HepG2 (cell line): ENCODE measurements around the gene TP53TG5. TPM values are rescaled to one million over a fixed set of nuclear protein-coding genes. Genes with fewer than 3 reads are reported as not detected.

Experiments
- ATAC-seq: fragments of 200-7000 bp; cut with Tn5 transposase; 3 replicates; pipeline ENCODE4 v1.9.1; 2020; ENCODE audit warnings: mild to moderate bottlenecking, moderate library complexity
- BruUV-seq: library from RNA; stranded (reverse); fragments of 400-500 nt; replicated peaks from 2 replicates; lab custom pipeline; 2021; lab: Mats Ljungman, UMichigan
- CTCF ChIA-PET: fragments of 300-600 bp; formaldehyde crosslinking; extraction: SDS; loops from one replicate; lab custom pipeline; 2021; ENCODE audit warnings: low total read pairs, inconsistent platforms, low intra/inter-chr PET ratio; lab: Yijun Ruan, JAX
- POLR2A ChIA-PET: fragments of 350-600 bp; sonication (Branson Sonifier 250); formaldehyde crosslinking; loops from one replicate; lab custom pipeline; 2020; ENCODE audit warnings: antibody characterized with exemption, inconsistent platforms; lab: Yijun Ruan, JAX
- DNase-seq: peaks from one replicate; pipeline ENCODE4 v3.0.0-alpha.2; 2015; ENCODE audit warnings: low spot score
- FAIRE-seq: peaks from 3 replicates; lab custom pipeline; 2011; peaks lifted over from hg19 to GRCh38; lab: Jason Lieb, UNC
- H2AFZ ChIP-seq: one replicate; pipeline ENCODE4 v1.6.1; 2011; ENCODE audit warnings: low read length, inconsistent platforms
- H3K27ac ChIP-seq: fragments of 300-600 bp; 3 replicates; pipeline ENCODE4 v1.8.0; 2011; ENCODE audit warnings: mixed run types, mild to moderate bottlenecking, mixed read lengths, low read length, inconsistent platforms; ENCODE audit not compliant: insufficient read depth; ENCODE audit errors: extremely low read length
- H3K27me3 ChIP-seq, 2 experiments: fragments of 200-600 bp in 1 of 2; 2 replicates in 1 of 2; 3 replicates in 1 of 2; pipeline versions ENCODE4 v1.6.0 to v1.8.0; 2011; ENCODE audit warnings: low read length in 2 of 2, mild to moderate bottlenecking in 2 of 2, moderate library complexity in 2 of 2, inconsistent platforms in 1 of 2; ENCODE audit not compliant: insufficient read depth in 2 of 2, control insufficient read depth in 1 of 2
- H3K36me3 ChIP-seq, 2 experiments: fragments of 200-600 bp in 1 of 2; replicated peaks in 1 of 2; 2 replicates in 1 of 2; 3 replicates in 1 of 2; pipeline versions ENCODE4 v1.5.1 to v1.8.0; 2011; ENCODE audit warnings: low read length in 2 of 2, inconsistent platforms in 1 of 2; ENCODE audit not compliant: insufficient read depth in 2 of 2, control insufficient read depth in 1 of 2
- H3K4me1 ChIP-seq: 2 replicates; pipeline ENCODE4 v1.5.1; 2012; ENCODE audit warnings: low read length, inconsistent platforms; ENCODE audit not compliant: insufficient read depth
- H3K4me2 ChIP-seq: 2 replicates; pipeline ENCODE4 v1.6.0; 2011; ENCODE audit warnings: low read depth, low read length, inconsistent platforms
- H3K4me3 ChIP-seq, 3 experiments: fragments of 200-600 bp in 1 of 3; sonication (generic), shearing (Covaris generic) in 1 of 3; replicated peaks in 1 of 3; 2 replicates each; pipeline ENCODE4 v1.5.1; 2011 to 2016; ENCODE audit warnings: low read length in 3 of 3, inconsistent platforms in 2 of 3, low read depth in 2 of 3, mild to moderate bottlenecking in 2 of 3, control low read depth in 1 of 3, mixed read lengths in 1 of 3; ENCODE audit not compliant: insufficient read depth in 1 of 3
- H3K79me2 ChIP-seq: one replicate; pipeline ENCODE4 v1.6.1; 2011; ENCODE audit warnings: low read length, inconsistent platforms; ENCODE audit not compliant: insufficient read depth
- H3K9ac ChIP-seq: 2 replicates; pipeline ENCODE4 v1.6.0; 2011; ENCODE audit warnings: mild to moderate bottlenecking, low read depth, low read length, inconsistent platforms; ENCODE audit not compliant: insufficient read depth
- H3K9me3 ChIP-seq: 2 replicates; pipeline ENCODE4 v1.5.1; 2012; ENCODE audit warnings: mild to moderate bottlenecking, low read length
- H4K20me1 ChIP-seq: 2 replicates; pipeline ENCODE4 v1.6.0; 2011; ENCODE audit warnings: inconsistent platforms, mild to moderate bottlenecking, low read length, moderate library complexity; ENCODE audit not compliant: insufficient read depth
- FOSL2 ChIP-seq: sonication (generic); formaldehyde crosslinking; IDR thresholded peaks from 2 replicates; pipeline ENCODE4 v1.4.0; 2020; ENCODE audit warnings: missing genetic modification reagents
- FOXK2 ChIP-seq: fragments of 450-650 bp; IDR thresholded peaks from 2 replicates; pipeline ENCODE4 v1.6.1; 2016
- MYNN ChIP-seq: sonication (generic); formaldehyde crosslinking; IDR thresholded peaks from 2 replicates; pipeline ENCODE4 v1.4.0; 2020; ENCODE audit warnings: mild to moderate bottlenecking, low read depth, missing genetic modification reagents
- SRSF9 ChIP-seq: fragments of 200-400 bp; formaldehyde crosslinking; IDR thresholded peaks from 2 replicates; pipeline ENCODE4 v1.6.1; 2018; ENCODE audit warnings: borderline replicate concordance, mild to moderate bottlenecking, low read depth, low read length; ENCODE audit not compliant: insufficient read depth, poor library complexity, severe bottlenecking
- ZBTB1 ChIP-seq: sonication (generic); formaldehyde crosslinking; IDR thresholded peaks from 2 replicates; pipeline ENCODE4 v1.4.0; 2020; ENCODE audit warnings: missing genetic modification reagents, borderline replicate concordance
- ZMAT3 ChIP-seq: sonication (generic); formaldehyde crosslinking; conservative IDR thresholded peaks from 2 replicates; pipeline ENCODE4 v1.7.0; 2021; ENCODE audit warnings: missing genetic modification reagents
- ZNF607 ChIP-seq: sonication (generic); formaldehyde crosslinking; IDR thresholded peaks from 2 replicates; pipeline ENCODE4 v1.5.1; 2020; ENCODE audit warnings: missing genetic modification reagents, mild to moderate bottlenecking, borderline replicate concordance
- WGBS: methylation state at CpG from one replicate; pipeline ENCODE4 v1.1.6; 2017; ENCODE audit warnings: low lambda C conversion rate; 5-methylcytosine and 5-hydroxymethylcytosine counted together
- in situ Hi-C: cut with HindIII; loops from 2 replicates; pipeline ENCODE4 v1.10.0; 2017; ENCODE audit warnings: low pct_unique_long_range_greater_than_20kb; ENCODE audit not compliant: extremely low pct_ligation_motif_present
- intact Hi-C: fragments of 100-400 bp; cut with micrococcal nuclease; formaldehyde crosslinking; loops from one replicate; pipeline ENCODE4 v1.10.0; 2022; ENCODE audit not compliant: unreplicated experiment
- polyA plus RNA-seq, 8 experiments: library from polyadenylated mRNA; depleted of rRNA in 3 of 8; stranded (reverse) in 7 of 8; unstranded in 1 of 8; fragments of >200 nt; fragmentation: Illumina TruSeq in 4 of 8; extraction: Trizol in 4 of 8; gene quantifications; 2 replicates each; pipeline versions ENCODE4 v1.2.1 to v1.2.3, GENCODE V29; 2011 to 2016; ENCODE audit warnings: low read depth in 4 of 8, missing spikeins in 1 of 8, mixed read lengths in 1 of 8; ENCODE audit not compliant: insufficient read depth in 1 of 8
- total RNA-seq, 5 experiments: library from RNA; depleted of rRNA; stranded (reverse); fragments of >200 nt; fragmentation: Illumina TruSeq; extraction: Trizol; gene quantifications; 2 replicates each; pipeline ENCODE4 v1.2.3, GENCODE V29; 2016; ENCODE audit warnings: low read depth in 1 of 5
- TF ChIP-seq, protein P1 (sequence below): sonication (generic); formaldehyde crosslinking; IDR thresholded peaks from 2 replicates; pipeline ENCODE4 v1.4.0; 2020; ENCODE audit warnings: mild to moderate bottlenecking, missing genetic modification reagents
- TF ChIP-seq, protein P2 (sequence below): sonication (generic); formaldehyde crosslinking; IDR thresholded peaks from 2 replicates; pipeline ENCODE4 v1.4.0; 2020; ENCODE audit warnings: missing genetic modification reagents
- TF ChIP-seq, protein P3 (sequence below): sonication (generic); formaldehyde crosslinking; IDR thresholded peaks from 2 replicates; pipeline ENCODE4 v1.4.0; 2020; ENCODE audit warnings: missing genetic modification reagents, borderline replicate concordance

TP53TG5 gene
- total and polyA plus RNA-seq, 2 of the 13 experiments (the other 11 are each of a cell fraction or from before 2014, with no cell fraction given): 0.11 TPM; not detected in 1

DNA sequence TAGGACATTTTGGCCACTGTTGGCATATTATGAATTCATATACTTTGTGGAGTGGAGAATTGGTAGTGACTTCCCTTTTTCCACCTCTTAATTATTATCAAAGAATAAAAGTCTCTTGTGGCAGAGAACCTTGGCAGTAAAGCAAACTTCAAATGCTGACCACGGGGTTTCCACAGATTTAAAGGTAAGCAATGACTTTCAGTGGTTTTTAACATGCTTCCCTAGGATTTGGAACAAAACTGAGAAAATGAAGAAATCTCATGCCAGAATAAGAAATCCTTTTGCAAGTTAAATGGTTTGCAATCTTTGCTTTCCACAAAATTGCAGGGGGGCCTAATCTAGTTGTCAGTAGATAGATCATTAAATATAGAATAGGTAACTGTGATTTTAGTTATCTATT, 27.9 kb downstream of the TP53TG5 start:
- peaks cover 8% of the 10 kb centered on the region; the same call in 1 of the 2 replicates for H4K20me1 ChIP-seq
- ChIA-PET CTCF (no interaction called here), POLR2A (interaction anchor here (1.2 to 29.5 kb wide), 3 partner anchors 7 to 27 kb away, joined by 4 to 1422 read pairs (median 1422); partner anchors contain the start of genes SDC4 and SYS1)
- FAIRE-seq: no peak
- ATAC-seq: no peak
- no peak overlapping the region for H3K9ac ChIP-seq
- no peak overlapping the region for H3K27ac ChIP-seq
- intact Hi-C loops (no loop called here), in situ Hi-C loops (no loop called here)
- peaks cover 1 to 11% of the 10 kb centered on the region in 2 experiments; a peak in 2 of 5 replicates for H3K27me3 ChIP-seq
- H2AFZ ChIP-seq: no peak overlapping the region
- H3K36me3 ChIP-seq: no peaks in the 10 kb centered on the region
- peaks cover 58% of the 10 kb centered on the region for H3K4me1 ChIP-seq
- WGBS: 13% methylated on average over 1 of the region's 1 CpG
- peaks cover 27% of the 10 kb centered on the region for H3K79me2 ChIP-seq
- H3K9me3 ChIP-seq: no peaks in the 10 kb centered on the region
- no peak overlapping the region for H3K4me2 ChIP-seq
- BruUV-seq: no TSS peak
- no peak overlapping the region for H3K4me3 ChIP-seq
- DNase-seq: no peak
- no peak for TF ChIP-seq ZBTB1 (CRISPR knock-in tag)
- TF ChIP-seq, protein P1, sequence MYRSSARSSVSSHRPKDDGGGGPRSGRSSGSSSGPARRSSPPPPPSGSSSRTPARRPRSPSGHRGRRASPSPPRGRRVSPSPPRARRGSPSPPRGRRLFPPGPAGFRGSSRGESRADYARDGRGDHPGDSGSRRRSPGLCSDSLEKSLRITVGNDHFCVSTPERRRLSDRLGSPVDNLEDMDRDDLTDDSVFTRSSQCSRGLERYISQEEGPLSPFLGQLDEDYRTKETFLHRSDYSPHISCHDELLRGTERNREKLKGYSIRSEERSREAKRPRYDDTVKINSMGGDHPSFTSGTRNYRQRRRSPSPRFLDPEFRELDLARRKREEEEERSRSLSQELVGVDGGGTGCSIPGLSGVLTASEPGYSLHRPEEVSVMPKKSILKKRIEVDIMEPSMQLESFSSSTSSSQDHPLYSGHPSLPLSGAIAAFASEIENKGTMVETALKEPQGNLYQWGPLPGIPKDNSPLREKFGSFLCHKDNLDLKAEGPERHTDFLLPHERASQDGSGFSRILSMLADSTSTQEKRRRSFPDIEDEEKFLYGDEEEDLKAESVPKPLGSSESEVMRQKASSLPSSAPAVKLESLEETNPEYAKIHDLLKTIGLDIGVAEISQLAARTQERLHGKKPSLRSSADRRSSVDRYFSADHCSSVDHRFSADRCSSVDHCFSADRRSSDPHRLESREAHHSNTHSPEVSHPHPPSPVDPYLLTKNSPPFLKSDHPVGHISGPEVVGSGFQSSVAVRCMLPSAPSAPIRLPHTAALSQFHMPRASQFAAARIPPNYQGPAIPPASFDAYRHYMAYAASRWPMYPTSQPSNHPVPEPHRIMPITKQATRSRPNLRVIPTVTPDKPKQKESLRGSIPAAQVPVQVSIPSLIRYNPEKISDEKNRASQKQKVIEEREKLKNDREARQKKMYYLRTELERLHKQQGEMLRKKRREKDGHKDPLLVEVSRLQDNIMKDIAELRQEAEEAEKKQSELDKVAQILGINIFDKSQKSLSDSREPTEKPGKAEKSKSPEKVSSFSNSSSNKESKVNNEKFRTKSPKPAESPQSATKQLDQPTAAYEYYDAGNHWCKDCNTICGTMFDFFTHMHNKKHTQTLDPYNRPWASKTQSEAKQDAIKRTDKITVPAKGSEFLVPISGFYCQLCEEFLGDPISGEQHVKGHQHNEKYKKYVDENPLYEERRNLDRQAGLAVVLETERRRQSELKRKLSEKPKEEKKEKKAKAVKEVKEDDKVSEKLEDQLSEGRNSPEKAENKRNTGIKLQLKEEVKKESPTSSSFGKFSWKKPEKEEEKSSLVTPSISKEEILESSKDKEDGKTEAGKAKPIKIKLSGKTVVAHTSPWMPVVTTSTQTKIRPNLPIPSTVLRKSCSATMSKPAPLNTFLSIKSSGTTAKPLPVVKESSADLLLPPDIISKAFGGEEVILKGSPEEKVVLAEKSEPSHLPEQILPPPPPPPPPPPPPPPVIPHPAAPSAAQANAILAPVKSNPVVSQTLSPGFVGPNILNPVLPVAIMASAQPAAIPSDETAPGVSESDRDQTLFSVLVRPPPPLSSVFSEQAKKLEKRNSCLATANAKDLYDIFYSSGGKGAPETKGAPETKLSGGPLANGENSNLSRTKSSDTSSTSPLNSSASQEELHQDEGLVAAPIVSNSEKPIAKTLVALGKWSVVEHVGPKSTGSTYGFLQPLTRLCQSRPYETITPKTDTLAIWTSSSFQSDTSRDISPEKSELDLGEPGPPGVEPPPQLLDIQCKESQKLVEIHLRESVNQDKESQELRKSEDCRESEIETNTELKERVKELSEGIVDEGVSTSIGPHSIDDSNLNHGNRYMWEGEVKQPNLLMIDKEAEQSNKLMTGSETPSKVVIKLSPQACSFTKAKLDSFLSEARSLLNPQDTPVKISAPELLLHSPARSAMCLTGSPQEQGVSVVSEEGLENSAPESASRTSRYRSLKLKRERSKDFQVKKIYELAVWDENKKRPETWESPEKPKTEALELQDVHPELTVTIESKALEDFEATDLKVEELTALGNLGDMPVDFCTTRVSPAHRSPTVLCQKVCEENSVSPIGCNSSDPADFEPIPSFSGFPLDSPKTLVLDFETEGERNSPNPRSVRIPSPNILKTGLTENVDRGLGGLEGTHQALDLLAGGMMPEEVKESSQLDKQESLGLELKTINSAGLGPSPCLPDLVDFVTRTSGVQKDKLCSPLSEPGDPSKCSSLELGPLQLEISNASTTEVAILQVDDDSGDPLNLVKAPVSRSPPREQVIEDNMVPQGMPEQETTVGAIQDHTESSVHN (CRISPR knock-in tag): no peak
- TF ChIP-seq, protein P2, sequence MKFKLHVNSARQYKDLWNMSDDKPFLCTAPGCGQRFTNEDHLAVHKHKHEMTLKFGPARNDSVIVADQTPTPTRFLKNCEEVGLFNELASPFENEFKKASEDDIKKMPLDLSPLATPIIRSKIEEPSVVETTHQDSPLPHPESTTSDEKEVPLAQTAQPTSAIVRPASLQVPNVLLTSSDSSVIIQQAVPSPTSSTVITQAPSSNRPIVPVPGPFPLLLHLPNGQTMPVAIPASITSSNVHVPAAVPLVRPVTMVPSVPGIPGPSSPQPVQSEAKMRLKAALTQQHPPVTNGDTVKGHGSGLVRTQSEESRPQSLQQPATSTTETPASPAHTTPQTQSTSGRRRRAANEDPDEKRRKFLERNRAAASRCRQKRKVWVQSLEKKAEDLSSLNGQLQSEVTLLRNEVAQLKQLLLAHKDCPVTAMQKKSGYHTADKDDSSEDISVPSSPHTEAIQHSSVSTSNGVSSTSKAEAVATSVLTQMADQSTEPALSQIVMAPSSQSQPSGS (CRISPR knock-in tag): no peak
- no peak for TF ChIP-seq ZNF607
- TF ChIP-seq, protein P3, sequence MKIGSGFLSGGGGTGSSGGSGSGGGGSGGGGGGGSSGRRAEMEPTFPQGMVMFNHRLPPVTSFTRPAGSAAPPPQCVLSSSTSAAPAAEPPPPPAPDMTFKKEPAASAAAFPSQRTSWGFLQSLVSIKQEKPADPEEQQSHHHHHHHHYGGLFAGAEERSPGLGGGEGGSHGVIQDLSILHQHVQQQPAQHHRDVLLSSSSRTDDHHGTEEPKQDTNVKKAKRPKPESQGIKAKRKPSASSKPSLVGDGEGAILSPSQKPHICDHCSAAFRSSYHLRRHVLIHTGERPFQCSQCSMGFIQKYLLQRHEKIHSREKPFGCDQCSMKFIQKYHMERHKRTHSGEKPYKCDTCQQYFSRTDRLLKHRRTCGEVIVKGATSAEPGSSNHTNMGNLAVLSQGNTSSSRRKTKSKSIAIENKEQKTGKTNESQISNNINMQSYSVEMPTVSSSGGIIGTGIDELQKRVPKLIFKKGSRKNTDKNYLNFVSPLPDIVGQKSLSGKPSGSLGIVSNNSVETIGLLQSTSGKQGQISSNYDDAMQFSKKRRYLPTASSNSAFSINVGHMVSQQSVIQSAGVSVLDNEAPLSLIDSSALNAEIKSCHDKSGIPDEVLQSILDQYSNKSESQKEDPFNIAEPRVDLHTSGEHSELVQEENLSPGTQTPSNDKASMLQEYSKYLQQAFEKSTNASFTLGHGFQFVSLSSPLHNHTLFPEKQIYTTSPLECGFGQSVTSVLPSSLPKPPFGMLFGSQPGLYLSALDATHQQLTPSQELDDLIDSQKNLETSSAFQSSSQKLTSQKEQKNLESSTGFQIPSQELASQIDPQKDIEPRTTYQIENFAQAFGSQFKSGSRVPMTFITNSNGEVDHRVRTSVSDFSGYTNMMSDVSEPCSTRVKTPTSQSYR (CRISPR knock-in tag): no peak
- TF ChIP-seq FOXK2: no peak
- no peak for TF ChIP-seq SRSF9
- no peak for TF ChIP-seq ZMAT3 (CRISPR knock-in tag)
- TF ChIP-seq MYNN: no peak
- no peak for TF ChIP-seq FOSL2
